Measurements from ENCODE around the gene VPS37D. TPM values are rescaled to one million over a fixed set of nuclear protein-coding genes. Genes with fewer than 3 reads are reported as not detected.
"Not testable (repeated sequence)": the region's sequence is repeated elsewhere in the genome, so short reads cannot be mapped to it uniquely, and the experiment has no call there.

Gene VPS37D
- total RNA-seq, 1 donor from 2014 or later: not detected

DNA sequence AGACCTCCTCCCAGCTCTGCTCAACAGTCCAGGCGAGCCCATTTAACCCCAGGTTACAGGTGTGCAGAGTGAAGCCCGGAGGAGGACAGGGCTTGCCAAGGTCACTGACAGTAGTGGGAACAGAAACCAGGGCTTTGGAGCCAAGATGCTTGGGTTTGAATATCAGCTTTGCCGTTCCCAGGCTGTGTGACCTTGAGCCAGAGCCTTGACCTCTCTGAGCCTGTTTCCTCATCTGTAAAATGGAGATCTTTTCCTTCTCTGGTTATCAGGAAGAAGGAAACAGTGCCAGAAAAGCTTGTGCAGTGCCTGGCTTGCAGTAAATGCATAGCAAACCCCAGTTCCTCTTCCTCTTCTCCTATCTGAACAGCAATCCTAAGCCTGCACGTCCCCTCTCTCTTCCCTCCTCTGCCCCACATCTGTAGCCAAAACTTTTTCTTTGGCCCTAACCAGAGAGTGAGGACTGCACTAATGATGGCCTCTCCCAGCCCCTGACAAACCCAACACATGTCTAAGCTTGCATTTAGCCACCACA lies 21.9 kb upstream of the VPS37D start:
- intact Hi-C loops (cut with micrococcal nuclease): no loop called here

DNA sequence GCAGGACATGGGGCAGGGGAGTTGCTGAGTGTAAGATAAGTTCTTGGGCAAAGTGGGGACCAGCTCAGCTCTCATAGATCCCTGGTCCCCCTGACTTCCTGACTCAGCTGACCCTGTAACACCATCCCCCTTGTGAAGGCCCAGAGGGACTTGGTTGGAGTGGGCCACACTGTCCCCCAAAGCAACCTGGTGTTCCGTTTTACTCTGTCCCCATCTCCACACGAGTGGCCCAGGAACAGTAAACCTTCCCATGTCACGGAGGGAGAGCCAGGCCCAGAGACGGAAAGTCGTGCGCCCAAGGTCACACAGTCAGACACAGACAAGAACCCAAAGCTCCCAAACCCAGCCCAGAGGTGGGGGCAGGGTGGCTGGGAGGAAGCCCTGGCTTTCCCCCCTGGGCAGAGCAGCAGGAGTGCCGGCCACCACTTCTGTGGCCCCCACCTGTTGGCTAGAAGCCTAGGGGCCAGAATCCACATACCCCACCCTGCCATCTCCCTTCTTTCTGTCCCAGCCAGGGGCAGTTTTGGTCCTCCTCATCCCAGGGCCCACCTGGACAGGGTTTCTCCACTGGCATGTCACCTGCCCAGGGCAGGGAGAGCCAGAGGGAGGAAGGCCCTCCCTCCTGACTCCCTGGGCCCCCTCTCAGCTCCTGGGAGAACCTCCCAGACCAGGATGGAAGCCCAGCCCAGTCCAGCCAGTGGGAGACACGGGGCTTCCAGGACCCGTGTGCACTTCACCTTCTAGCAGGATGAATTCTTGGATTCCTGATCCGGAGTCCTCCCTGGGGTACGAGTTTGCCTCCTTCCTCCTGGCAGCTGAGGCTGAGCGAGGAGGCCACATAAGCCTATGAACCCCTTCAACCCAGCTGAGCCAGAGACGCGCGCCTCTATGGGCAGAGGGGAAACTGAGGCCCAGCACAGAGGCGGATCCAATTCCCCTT lies 20.6 kb upstream of the VPS37D start:
- intact Hi-C loops (cut with micrococcal nuclease): no loop called here

DNA sequence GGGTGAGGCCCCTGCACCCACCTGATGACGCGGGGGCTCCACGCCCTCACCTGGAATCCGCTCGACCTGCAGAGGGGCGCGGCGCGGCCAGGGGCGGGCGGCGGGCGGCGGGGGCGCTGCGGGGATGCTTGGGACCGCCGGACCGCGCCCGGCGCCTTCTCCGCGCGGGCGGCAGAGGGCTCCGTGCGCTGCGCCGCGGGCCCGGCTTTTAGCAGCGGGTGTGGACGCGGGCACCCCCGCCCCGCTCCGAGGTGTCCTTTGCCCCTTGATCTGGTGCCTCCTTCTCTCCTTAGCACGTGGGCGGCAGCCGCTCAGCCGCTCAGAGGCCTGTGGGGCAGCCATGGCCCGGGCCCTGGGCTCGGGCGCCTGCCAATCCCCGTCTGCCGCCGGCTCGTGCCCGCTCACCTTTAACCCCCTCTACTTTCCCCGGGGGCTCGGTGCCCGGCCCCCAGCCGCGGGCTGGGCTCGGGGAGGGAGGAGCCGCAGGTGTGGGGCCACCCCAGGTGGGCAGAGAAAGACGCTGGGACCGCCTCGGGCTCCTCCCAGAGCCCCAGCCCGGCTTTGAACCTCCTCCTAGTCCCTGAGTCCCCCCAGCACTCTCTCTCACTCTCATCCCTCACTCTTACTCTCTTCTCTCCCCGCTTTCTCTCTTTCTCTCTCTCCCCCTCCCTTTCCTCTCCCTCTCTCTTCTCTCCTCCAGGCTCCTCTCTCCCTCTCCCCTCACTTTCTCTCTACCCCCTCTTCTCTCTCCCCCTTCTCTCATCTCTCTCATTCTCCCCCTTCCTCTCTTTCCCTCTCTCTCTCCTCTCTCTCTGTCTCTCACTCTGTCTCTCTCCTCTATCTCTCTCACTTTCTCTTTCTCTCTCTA lies 19.7 kb upstream of the VPS37D start:
- intact Hi-C loops (cut with micrococcal nuclease): no loop called here

DNA sequence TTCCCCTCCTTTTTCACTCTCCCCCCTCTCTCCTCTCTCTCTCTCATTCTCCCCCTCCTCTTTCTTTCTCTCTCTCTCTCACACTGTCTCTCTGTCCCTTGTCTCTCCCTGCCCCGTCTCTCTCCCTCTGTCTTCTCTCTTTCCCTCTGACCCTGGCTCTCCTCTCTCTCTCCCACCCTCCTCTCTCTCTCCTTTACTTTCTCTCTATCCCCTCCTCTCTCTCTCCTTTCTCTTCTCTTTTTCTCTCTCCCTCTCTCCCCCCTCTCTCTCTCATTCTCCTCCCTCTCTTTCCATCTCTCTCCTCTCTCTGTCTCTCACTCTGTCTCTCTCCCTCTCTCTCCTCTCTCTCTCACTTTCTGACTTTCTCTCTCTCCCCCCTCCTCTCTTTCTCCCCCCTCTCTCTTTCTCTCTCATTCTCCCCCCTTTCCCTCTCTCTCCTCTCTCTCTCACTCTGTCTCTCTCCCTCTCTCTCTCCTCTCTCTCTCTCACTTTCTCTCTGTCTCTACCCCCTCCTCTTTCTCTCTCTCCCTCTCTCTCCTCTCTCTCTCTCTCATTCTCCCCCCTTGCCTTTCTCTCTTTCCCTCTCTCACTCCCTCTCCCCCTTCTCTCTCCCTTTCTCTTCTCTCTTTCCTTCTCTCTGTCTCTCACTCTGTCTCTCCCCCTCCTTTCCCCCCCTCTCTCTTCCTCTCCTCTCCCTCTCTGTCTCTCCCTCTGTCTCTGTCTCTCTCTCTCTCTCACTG lies 18.9 kb upstream of the VPS37D start:
- intact Hi-C loops (cut with micrococcal nuclease): no loop called here

DNA sequence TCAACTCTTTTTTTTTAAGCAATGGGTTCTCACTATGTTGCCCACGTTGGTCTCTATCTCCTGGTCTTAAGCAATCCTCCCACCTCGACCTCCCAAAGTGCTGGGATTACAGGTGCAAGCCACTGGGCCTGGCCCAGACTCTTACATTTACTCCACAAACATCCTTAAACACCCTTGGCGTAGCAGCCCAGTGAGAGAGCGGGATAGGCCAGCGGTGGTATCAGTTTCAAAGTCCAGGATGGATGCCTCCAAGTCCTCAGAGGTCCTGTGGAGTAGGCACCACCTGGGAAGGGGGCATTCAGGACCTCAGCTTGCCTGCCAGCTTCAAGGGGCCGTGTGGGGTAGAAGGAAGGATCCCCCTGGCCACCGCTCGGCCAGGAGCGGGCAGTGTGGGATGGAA lies 18.1 kb upstream of the VPS37D start:
- intact Hi-C loops (cut with micrococcal nuclease): no loop called here

DNA sequence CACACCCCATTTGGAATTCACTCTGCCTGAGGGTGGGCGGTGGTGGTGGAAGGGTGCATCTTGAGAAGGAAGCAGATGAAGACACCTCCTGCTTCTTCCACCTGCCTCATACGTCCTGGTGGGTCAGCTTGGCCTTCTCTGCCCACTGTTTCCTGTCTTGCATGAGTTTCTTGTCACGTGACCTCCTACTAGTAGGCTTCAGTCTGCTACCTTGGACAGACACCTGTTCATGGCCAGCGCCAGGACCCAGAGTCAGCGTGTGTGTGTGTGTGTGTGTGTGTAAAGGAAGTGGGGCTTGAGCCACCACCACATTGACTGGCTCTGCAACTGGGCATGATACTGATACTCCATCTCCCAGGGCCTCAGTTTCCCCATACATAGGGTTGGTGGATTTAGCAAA lies 17.1 kb upstream of the VPS37D start:
- intact Hi-C loops (cut with micrococcal nuclease): no loop called here

DNA sequence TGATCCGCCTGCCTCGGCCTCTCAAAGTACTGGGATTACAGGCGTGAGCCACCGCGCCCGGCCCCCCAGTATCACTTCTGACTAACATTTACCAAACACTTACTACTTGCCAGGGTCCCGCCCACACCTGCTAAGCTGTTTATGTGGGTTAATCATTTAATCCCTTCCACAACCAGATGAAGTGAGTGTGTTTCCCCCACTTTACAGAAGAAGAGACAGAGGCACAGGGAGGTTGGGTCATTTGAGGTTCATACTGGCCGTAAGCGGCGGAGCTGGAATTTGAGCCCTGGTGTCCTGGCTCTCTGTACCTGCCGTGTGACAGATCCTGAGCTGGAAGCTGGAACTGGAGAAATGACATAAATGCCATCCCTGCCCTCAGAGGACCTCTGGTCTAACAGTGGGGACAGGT lies 15.1 kb upstream of the VPS37D start:
- intact Hi-C loops (cut with micrococcal nuclease): no loop called here

DNA sequence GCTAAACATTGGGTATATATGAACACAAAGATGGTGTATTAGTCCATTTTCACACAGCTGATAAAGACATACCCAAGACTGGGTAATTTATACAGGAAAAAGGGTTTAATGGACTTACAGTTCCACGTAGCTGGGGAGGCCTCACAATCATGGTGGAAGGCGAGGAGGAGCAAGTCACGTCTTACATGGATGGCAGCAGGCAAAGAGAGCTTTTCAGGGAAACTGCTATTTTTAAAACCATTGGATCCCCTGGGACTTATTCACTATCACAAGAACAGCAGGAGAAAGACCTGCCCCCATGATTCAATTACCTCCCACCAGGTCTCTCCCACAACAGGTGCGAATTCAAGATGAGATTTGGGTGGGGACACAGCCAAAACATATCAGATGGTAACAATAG lies 12.3 kb upstream of the VPS37D start:
- intact Hi-C loops (cut with micrococcal nuclease): not testable (repeated sequence)

DNA sequence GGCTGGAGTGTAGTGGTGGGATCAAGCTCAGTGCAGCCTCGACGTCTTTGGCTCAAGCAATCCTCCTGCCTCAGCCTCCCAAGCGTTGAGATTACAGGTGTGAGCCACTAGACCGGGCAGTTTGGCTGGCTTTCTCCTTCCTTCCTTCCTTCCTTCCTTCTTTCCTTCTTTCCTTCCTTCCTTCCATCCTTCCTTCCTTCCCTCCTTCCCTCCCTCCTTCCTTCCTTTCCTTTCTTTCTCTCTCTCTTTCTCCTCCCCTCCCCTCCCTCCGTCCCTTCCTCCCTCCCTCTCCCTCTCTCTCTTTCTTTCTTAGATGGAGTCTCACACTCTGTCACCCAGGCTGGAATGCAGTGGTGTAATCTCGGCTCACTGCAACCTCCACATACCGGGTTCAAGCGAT lies 7.6 kb upstream of the VPS37D start:
- intact Hi-C loops (cut with micrococcal nuclease): no loop called here

DNA sequence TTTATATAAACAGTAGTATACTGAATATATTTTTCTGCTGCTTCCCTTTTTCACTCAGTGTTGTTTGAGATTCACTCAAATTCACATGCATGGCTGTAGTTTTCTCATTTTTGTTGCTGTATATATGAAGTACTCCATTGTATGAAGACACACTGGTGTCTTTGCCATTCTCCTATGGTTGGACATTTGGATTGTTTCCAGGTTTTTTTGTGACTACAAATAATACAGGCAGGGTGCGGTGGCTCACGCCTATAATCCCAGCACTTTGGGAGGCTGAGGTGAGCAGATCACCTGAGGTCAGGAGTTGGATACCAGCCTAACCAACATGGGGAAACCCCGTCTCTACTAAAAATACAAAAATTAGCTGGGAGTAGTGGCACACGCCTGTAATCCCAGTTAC lies 7.0 kb upstream of the VPS37D start:
- intact Hi-C loops (cut with micrococcal nuclease): not testable (repeated sequence)

DNA sequence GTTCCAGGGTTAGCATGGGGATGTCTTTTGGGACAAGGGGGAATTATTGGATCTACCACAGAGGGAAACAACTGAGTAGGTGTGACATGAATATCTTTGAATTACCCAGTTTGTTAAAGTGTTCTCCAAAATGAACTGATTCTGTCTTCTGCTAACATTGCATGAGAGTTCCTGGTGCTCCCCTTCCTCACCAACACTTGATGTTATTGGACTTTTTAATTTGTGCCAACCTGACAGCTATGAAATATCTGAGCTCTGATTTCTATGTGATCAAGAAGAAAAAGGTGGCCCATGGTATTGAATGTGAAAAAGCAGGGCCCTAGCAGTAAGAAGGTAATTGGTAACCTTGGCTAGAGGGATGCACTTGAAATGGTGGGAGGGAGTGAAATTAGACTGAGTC lies 4.6 kb upstream of the VPS37D start:
- intact Hi-C loops (cut with micrococcal nuclease): no loop called here

DNA sequence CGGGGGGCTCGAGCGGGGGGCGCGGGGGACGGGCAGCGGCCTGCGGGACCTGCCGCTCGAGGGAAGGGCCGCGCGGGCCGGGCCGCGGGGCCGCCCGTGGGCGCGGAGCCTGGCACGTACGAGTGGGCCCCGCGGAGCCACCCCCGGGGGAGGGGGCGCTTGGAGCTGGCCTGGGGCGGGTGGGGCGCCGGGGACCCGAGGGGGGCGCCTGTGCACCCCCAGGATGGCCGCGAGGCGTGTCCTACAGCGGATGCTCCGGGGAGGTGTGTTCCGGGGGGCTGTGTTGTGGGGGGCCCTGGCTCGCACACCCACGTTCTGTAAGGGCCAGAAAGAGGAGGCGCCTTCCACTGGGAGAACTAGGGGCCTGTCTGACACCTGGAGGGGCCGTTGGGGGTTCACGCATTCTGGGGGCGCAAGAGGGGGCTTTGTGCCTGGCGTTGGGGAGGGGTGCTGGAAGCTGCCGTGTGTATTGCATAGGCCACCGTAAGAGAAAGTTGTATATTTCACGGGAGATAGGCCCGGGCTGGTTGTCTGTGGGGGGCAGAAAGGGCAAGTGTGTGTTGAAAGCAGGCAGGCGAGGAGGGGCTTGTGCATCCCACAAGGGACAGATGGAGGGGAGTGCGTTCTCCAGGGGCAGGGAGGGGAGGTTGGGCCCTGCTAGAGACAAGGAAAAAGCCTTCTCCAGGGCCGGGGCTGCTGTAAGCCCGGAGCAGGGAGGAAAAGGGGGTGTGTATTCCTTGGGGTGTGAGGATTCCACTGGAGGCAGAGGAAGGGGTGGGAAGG lies 663 bp downstream of the VPS37D start:
- intact Hi-C loops (cut with micrococcal nuclease): loop anchor here (5.0 kb wide), 2 partner anchors 61 to 174 kb away; partner anchors contain the start of gene METTL27

DNA sequence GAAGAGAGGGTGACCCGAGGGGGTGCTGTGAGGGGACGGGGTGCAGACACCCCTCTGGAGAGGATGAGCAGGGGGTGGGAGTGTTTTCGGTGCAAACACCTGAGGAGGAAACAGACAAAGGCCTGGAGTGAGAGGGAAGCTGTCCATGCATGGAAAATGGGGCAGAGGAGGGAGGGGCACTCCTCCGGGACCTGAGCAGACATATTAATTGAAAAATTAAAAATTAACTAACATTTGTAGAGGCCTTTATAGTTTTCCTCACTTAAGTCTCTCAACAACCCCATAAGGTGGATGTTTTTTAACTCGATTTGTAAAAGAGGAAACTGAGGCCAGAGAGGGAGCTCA lies 1.2 kb downstream of the VPS37D start:
- intact Hi-C loops (cut with micrococcal nuclease): loop anchor here (5.0 kb wide), 2 partner anchors 62 to 173 kb away; partner anchors contain the start of gene METTL27

DNA sequence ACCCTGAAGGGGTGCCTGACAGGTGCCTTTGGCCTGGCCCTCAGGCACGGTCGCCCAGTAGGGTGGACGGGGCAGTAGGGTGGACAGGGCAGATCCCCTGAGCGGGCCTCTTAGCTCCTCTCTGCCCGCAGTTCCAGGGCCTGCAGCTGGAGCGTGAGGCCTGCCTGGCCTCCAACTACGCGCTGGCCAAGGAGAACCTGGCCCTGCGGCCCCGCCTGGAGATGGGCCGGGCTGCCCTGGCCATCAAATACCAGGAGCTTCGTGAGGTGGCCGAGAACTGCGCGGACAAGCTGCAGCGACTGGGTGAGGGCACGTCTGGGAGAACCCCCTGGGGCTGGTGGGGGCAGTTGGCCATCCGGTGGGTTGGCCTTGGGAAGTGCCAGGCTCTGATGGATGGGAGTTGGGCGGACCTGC lies 1.7 kb downstream of the VPS37D start:
- intact Hi-C loops (cut with micrococcal nuclease): loop anchor here (5.0 kb wide), 2 partner anchors 62 to 173 kb away; partner anchors contain the start of gene METTL27

DNA sequence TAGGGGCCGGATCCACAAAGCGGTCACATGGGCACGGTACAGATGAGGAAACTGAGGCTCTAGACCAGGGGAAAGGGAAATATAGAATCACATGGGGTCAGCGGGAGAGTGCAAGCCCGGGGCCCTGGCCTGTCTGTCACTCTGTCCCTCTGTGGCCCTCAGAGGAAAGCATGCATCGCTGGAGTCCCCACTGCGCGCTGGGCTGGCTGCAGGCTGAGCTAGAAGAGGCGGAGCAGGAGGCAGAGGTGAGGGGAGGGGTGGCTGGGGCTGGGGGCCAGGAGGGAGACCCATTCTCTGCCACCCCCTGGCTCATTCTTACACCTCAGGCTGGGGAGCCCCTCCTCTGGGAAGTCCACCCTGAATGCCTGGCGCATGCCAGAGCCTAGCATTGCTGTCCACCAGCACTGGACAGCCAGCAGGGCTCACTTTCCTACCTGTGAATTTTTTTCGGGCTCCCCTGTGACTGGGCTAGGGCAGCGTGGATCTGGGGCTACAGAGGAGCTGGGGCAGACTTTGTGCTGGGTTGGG lies 2.3 kb downstream of the VPS37D start:
- intact Hi-C loops (cut with micrococcal nuclease): loop anchor here (5.0 kb wide), 2 partner anchors 63 to 172 kb away; partner anchors contain the start of gene METTL27

DNA sequence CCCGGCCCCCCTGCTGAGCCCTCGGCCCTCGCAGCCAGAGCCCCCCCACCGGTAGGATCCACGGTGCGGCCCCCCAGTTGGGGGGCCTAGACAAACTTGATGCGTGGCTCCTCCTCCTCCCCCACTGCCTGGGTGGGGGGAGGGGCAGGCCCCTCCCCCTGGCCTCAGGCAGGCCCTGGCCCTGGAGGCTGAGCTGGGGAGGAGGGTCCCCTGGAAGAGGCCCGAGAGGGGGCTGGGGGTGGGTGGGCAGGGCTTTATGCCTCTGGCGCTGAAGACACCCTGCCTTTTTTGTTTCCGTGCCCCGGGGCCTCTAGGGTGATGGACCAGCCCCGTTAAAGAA lies 3.7 kb downstream of the VPS37D start:
- intact Hi-C loops (cut with micrococcal nuclease): no loop called here

DNA sequence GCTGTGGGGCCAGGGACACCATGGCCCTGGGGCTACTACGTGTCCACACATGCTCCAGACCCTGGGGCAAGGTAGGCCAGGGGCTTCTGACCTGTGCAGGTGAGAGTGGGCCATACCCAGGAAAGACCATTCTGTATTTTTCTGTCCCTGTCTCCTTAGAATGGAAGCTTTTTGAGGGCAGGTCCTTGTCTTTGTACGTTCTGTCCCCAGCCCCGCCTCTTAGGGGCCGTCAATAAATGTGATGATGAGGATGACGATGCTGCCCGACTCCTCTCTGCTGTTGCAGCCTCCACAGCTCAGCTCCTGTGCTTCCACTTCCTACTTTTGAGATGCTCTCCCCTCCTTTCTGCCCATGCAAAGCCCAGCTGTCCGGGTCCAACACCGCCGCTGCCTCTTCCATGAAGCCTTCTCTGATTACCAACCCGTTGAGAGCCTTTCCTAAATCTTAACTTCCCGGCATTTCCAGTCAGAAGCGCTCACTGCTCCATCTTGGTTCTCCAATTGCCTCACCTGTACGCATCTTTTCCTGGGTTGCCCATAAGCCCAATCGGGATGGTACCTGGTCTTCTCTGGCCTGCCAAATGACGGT lies 4.3 kb downstream of the VPS37D start:
- intact Hi-C loops (cut with micrococcal nuclease): no loop called here

DNA sequence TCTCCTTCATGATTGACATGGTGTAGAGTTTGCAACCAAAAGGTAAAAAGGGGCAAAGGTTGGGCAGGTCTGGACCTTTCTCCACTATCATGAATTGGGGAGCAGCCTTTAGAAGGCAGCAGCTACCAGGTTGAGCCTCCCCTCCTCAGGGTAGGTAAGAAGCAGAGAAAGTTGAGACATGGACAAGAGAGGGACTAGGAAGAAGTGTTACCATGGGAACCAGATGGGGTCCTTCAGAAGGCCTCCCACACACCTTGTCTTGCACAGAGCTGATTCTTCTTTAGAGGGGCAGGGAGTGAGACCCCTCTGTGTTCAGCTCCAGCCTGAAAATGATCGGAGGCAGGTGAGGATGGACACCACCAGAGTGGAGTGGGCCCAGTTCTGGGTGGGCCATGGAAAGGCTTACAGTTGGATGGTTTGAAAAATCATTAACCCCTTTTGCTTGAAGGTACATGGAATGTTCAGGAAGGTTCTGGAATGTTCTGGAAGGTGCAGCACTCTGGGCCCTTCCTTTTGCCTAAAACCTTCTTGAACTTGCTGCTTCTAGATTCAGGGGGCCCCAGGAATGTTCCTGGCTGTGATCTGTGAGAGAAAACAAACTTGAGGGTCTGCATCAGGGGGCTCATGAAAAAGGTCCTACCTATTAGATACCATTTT lies 7.0 kb downstream of the VPS37D start:
- intact Hi-C loops (cut with micrococcal nuclease): no loop called here

DNA sequence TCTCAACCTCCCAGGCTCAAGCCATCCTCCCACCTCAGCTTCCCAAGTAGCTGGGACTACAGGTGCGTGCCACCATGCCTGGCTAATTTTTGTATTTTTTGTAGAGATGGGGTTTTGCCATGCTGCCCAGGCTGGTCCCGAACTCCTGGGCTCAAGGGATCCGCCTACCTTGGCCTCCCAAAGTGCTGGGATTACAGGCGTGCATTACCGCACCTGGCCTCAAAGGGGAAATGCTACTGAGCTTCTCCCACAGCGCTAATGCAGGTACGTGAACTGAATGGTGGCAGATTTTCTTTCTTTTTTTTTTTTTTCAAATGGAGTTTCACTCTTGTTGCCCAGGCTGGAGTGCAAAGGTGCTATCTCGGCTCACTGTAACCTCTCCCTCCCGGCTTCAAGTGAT lies 8.4 kb downstream of the VPS37D start:
- intact Hi-C loops (cut with micrococcal nuclease): not testable (repeated sequence)
